ENCODE measurements around the gene HOMER1.
A peak's percentile ranks its signal among the peaks of the same experiment; 100 is the strongest.

Gene HOMER1, protein sequence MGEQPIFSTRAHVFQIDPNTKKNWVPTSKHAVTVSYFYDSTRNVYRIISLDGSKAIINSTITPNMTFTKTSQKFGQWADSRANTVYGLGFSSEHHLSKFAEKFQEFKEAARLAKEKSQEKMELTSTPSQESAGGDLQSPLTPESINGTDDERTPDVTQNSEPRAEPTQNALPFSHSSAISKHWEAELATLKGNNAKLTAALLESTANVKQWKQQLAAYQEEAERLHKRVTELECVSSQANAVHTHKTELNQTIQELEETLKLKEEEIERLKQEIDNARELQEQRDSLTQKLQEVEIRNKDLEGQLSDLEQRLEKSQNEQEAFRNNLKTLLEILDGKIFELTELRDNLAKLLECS

DNA sequence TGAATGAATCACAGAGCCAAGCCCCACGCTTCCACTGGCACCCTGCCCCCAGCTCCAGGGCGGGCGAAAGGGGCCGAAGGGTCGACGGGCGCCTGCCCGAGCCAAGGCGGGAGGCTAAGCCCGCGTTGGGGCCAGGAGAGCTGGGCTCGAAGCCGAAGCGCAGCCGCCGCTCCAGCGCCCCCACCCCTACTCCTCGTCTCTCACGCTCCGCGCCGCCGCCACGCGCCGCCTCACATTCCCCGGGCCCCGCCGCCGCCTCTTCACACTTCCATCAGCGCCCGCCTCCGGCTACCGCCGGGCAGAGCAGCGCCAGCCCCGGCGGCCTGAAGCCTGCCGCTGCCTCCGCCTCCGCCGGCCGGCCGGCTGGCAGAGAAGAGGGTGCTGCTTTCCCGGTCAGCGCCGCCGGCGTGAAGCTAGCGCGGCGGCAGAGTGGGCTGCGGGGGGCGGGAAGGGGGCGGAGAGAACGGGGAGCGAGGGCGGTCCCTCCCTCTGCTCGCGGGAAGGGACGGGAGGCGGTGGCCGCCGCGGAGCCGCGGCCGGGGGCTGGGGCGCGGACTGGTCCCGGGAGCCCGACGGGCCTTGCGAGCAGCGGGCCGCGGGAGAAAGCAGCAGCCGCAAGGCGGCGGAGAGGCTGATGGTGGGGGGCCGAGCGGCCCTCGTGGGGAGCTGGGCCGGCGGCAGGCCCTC lies at the start of gene HOMER1:
HOMER1 (minus strand) TSS at position 431 of the 687 bp plus-strand sequence. CDS start 1,360 bp downstream, outside the sequence.
- peak; percentile 71 for DNase-seq

DNA sequence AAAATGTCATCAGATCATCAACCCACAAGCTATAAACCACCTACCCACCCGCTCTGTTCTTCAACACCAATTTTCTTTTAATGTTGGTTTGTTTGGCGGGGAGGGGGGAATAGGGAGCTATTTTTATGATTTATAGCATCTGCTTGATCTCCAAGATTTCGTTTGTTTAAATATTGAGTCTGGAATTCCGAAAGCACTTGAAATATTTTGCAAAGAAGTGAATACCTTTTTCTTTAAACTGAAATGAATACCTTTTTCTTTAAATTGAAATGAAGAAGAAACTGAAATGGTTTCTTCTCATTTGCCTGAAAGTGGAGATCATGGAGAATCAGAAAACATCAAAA lies 49.3 kb upstream of the HOMER1 start:
- no peak for DNase-seq

DNA sequence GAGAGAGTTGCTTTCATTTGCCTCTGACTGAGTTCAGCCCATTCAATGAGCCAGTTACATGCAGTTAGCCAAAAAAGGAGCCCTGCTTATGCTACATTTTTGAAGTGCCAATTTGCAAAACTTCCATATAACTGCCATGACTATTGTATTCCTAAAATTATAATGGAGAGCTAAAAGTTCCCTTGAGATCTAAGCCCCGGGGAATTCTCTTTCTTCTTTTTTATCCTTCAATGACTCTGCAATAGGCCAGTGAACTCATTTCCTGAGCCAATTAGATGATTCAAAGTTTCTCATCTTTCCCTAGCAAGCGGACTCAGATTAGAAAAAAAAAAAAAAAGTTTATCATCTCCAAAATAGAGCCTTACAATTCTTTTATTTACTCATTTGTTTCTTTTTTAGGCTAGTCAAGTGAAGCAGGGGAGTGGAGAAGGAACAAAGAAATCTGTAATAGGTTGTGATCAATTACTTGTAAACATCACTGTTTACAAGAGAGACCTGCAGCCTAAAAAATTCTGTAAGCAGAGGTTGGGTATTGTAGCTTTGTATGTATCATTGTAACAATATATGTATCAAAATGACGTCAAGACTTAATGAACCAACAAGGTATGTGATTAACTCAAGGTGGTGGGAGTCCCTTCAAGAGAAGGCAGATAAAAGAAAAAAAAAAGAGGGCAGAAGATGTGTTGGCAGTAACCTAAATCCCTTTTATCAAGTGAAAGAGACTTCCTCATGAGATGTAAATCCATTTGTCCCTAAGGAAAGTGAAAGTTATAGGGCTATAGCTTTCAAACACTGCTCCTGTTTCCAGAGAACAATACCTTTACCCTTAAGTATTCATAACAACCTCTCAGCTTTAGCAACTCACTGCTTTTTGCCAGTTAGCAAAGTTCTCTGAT lies 48.7 kb upstream of the HOMER1 start:
- DNase-seq = peak; percentile 7

DNA sequence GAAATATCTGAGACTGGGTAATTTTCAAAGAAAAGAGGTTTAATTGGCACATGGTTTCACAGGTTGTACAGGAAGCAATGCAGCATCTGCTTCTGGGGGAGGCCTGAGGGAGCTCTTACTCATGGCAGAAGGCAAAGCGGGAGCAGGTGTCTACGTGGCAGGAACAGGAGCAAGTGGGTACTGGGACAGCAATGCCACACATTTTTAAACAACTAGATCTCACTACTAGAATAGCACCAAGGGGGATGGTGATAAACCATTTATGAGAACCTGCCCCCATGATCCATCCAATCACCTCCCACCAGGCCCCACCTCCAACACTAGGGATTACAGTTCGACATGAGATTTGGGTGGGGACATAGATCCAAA lies 47.6 kb upstream of the HOMER1 start:
- DNase-seq = no peak

DNA sequence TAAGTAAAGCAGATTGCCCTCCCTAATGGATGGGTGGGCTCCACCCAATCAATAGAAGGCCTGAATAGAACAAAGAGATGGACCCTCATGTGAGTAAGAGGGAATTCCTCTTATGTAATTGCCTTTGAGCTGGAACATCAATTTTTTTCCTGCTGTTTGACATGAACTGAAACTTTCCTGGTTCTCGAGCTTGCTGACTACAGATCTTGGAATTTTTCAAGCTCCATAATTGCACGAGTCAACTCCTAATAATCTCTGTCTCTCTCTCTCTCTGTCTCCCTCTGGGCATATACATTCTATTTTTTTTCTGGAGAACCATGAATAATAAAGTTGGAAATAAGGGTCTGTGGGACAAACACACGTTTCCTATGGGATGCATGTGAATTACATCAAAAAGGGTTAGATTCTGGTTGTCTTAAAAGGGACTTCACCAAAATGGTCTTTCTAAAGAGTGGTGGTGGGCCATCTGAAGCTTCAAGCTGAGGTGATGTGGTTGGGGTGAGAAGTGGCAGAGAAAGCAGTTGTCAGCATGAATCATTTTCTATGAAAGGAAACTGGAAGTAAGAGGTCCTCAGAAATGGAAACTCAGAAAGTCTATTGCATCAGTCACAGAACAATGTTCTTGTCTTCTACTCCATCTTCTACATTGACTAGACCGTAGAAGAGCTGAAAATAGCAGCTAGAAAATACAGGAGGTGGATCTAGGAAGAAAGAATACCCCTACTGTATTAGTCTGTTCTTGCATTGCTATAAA lies 47.0 kb upstream of the HOMER1 start:
- DNase-seq = no peak

DNA sequence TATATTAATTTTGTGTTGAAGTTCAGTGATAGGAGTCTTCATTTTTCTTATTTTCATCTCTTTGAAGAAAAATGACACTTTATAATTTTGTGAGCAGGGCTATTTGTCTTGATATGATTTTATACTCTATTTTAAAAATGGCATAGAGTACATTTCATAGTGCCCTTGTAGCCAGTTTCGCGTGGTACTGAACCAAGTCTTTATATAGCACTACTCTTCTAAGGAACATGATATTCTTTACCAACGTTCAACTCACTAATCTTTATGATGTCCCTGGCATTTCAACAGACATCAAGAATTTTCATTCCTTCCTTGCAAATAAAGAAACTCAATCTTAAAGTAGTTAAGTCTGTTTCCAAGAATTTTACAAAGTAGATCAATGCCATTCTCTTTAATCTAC lies 41.5 kb upstream of the HOMER1 start:
- DNase-seq = no peak

DNA sequence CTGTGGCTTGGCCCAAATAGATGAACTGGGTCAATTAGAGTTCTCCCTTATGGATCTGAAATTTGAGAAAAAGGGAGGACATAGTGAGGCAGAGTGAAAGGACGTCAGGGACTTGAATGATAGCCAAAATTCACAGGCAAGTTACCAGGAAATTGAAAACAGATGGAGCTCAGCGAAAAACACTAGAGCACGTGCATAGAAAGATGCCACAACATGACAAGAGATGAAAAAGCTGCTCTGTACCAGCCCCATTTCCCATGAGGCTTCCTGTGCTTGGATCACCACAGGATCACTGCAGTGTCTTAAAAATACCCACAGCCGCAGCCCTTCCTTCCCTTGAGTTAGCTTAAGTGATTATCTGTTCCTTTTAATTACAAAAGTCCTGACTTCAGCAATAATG lies 39.0 kb upstream of the HOMER1 start:
- no peak for DNase-seq

DNA sequence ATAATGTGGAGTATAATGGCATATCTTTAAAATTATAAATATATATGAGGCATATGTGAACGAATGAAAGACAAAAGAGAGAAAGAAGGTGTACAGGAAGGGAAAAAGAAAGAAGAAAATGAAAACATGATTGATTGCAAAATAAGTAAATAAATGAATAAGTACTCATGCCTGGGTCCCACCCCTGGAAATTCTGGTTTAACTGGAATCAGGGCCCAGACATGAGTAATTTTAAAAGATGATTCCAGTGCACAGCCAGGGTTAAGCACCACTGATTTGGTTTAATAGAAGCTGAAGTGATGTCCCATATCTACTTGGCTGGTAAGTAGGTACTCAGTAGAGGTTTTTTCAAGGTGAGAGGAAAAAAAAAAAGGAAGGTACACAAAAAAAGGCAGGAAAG lies 34.0 kb upstream of the HOMER1 start:
- no peak for DNase-seq

DNA sequence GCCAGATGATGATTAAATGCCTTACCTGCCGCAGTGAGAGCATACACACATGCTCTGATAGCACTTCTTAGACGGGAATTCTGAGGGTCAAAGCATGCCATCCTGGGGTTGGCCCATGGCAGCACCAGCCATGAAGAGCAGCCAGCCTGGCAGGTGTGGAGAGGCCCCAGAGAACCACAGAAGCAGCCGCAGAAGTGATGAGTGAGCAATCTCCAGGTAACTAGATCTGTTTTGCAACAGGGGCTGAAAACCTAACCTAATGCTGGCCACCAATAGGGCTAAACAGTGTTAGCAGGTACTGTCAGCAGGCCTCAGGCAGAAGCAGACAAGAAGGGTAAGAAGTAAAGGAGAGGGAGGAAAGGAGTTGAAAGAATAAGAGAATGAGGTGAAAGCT lies 33.5 kb upstream of the HOMER1 start:
- DNase-seq = no peak

DNA sequence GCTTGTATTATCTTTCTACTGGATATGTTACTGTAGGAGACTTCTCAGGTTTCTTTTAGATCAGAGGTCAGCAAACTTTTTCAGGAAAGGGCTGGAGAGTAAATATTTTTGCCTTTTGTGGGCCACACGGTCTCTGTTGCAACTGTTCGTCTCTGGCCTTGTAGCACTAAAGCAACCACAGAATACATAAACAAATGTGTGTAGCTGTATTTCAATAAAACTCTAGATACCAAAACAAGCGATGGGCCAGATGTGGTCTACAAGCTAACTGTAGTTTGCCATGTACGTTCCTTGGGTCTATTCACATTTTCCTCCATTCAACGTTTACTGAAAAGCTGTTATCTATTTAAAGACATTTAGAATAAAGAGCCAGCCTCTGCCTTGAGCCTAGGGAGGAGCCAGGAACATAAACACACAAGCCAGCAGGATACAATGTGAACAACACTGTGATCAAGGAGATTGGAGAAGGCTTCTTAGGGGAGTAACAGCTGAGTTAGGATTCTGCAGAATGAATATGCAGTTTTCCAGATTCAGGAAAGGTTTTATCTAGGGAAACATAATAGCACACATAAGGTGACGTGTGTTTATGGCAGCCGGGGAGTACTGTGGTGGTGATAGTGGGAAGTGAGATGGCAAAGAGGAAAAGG lies 33.0 kb upstream of the HOMER1 start:
- no peak for DNase-seq

DNA sequence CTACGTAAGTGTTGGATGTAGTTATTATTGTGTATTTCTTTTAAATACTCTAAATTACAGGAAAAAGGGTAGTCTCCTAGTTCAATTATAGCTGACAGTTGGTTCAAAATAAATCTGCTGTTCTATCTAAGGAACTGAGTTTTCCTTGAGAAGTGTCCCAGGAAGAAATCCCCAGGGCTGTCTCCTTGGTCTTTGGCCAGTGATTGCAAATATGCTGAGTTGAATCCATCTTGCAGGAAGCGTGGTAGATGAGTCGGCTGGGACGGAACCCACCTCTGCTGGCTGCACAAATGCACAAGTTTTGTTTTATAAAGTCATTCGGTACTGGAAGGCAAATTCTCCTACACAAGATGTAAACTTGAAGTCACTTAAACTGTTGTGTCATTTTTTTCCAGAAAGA lies 30.2 kb upstream of the HOMER1 start:
- no peak for DNase-seq

DNA sequence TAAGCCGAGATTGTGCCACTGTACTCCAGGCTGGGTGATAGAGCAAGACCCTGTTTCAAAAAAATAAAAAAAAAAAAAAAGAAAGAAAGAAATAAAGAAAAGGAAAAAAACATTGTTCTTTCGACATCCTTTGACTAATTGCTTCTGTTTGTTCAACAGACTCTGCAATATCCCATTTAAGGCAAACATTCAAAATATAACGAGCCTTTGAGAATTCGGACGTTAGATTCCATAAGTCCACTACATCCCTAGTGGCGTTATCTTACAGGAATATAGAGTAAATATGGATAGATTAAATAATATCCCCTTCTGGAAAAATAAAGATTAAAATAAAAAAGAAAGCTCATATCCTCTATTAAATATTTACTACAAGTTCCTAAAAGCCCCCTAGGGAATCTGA lies 27.0 kb upstream of the HOMER1 start:
- no peak for DNase-seq

DNA sequence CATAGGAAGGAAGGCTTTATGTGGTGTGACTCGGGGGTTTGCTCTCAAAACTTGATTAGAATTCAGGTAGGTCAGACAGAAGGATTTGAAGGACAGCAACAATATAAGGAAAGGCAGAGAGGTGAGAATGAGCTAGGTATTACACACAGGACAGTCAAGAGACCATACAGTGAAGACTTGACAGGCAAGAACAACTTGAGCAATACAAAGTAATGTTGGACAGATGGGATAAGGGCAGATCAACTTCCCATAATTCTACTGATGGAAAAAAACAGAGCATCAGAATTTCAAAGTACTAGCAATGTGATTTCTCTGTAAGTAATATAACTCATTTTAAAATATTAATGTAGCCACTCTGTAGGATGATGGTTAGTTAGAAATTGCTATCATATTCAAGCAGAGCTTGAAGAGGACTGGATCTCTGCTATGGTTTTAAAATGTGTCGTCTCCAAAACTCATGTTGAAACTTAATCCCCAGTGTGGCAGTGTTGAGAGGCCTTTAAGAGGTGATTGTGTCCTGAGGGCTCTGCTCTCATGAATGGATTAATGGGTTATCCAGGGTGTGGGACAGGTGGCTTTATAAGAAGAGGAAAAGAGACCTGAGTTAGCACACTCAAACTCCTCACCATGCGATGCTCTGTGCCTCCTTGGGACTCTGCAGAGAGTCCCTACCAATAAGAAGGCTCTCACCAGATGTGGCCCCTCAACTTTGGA lies 22.4 kb upstream of the HOMER1 start:
- DNase-seq = no peak

DNA sequence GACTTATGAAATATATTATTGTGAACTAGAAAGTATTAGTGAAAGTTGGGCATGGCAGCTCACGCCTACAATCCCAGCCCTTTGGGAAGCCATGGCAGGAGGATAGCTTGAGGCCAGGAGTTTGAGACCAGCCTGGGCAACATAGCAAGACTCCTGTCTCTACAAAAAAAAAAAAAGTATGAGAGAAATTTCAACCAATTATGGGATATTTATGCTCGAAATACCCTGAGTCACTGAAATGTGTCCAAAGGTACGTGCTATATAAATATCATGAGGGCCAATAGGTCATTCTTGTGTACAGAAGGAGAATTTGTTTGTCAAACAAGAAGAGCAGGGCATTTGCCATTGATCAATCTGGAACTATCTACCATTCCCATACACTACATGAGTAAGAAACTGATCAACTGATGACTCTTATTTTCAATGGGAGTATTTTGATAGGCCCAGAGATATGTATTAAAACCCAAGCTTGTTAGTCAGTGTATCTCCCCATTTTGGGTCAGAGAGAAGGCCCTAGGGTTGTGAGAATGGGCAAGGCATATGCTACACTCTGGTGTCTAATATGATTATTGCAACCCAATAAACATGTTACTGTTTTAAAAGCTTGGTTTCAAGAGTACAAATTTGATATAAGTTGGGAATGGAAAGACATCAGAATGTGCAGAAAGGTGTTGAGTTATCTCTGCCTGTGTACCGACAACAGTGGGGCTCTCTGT lies 21.7 kb upstream of the HOMER1 start:
- DNase-seq = no peak

DNA sequence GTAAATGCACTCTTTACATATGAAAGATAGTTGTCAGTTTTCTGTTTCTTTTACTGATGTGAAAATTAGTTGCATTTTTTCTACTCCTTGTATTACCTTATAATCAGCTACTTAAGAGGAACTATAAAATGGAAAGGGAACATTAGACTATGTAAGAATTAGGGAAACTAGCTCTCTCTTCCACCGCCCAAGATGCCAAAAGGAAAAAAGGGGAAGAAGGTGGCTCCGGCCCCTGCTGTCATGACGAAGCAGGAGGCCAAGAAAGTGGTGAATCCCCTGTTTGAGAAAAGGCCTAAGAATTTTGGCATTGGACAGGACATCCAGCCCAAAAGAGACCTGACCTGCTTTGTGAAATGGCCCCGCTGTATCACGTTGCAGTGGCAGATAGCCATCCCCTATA lies 15.2 kb upstream of the HOMER1 start:
- no peak for DNase-seq

DNA sequence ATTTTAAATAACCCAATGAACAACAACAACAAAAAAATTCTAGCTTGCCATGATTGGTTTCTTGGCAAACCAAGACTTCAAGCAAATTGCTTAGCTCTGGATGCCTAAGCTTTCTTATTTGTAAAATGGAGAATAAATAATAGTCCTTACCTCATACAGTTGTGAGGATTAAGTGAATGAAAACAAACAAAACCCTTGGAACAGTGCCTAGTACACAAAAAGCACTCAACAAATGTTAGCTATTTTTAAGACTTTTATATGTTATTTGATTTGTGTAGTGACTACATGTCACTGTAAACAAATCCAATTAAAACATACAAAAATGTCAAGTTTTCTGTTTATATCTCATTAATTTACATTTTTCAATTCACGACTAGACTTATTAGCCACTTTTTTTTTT lies 13.5 kb upstream of the HOMER1 start:
- DNase-seq = no peak

DNA sequence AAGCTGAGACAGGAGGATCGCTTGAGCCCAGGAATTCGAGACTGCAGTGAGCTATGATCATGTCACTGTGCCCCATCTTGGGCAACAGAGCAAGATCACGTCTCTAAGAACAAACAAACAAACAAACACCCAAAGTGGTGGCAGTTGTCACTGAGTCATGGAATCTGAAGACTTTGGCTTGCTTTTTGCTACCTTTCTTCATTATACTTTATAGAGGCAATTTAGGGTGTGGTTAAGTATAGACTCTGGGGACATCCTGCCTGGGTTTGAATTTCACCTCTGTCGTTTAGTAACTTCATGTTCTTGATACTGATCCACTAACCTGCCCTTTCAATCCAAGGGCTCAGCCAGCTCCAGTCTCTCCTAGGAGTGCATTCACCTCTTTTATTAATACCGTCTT lies 13.0 kb upstream of the HOMER1 start:
- no peak for DNase-seq

DNA sequence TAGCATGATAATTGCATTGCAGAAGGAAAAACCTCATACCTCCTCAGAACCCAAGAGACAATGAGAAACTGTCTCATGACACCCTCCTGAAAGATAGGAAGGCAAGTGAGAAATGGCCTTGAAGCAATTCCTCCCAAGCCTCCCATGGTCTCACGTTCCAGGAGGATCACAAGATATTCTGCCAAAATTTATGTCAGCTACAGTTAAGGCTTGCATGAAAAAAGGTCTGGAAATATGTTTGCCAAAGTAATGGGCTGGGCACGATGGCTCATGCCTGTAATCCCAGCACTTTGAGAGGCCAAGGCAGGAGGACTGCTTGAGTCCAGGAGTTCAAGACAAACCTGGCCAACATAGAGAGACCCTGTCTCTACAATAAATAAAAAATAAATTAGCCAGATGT lies 12.6 kb upstream of the HOMER1 start:
- DNase-seq = no peak

DNA sequence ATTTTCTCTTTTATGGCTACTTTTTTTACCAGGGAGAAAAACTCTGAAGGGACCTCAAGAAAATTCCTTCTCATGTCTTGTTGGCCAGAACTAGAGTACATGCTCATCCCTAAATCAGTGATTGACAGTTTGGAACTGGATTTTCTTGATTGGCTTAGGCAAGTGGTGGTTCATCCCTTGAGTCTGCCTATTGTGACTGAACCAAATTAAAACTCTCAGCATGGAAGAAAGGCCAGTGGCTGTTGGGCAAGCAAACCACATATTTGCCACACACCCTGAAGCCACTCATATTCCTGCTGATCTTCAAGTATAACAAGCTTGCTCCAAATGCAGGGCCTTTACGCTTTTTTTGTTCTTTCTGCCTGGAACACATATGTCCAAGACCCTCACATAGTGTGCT lies 7.2 kb upstream of the HOMER1 start:
- DNase-seq = no peak

DNA sequence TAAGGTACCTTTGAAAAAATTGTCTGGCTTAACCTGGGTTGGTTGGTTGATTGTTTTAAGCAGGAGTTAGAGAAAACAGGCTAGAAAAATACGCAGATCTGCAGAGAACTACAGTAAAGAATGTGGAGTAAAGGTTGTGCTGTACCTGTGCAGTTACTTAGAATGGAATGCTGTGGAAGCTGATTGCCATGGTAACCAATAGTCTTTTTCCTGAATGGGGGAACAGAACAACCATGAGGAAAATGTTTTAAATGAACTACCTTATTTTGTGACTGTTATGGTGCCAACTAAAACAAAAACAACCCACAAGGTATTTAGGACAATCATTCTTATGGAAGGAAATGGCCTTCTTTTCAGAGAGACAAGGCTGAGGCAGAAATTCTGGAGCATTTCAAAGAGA lies 4.8 kb upstream of the HOMER1 start:
- DNase-seq = no peak

DNA sequence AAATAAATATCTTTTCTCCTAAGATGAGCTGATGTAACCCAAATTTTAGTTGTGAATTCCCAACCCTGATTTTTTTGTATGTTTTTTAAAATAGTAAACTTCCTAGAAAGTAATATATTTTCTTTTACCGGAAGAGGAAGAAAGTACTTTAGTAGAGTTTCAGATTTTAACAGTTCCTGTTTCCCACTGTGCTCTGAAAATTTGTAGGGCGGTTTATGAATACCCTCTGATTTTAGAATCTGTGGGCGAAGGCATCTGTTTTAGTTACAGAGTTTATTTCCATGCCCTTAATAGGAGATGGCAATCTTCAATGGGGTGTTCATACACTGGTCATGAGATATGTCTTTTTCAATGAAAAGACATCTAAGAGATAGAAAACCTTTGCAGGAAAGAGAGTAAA lies 3.7 kb upstream of the HOMER1 start:
- no peak for DNase-seq
